Activated CD8-positive, alpha-beta memory T cell treated with anti-CD3 and anti-CD28 coated beads for 48 hours (primary cell): ENCODE measurements around the gene RPS2.
A peak's percentile ranks its signal among the peaks of the same experiment; 100 is the strongest.
"Not testable (repeated sequence)": the region's sequence is repeated elsewhere in the genome, so short reads cannot be mapped to it uniquely, and the experiment has no call there.

Experiments used
- DNase-seq, 3 experiments: peaks; one replicate each; pipeline ENCODE4 v3.0.0-alpha.2; 2020; ENCODE audit warnings: low read depth in 2 of 3, low spot score in 2 of 3

The RPS2 gene

GRCh38 chr16:1964506-1965395 lies at the start of gene RPS2:
RPS2 (minus strand) TSS chr16:1964826; CDS start chr16:1964625, 201 bp downstream.
- peak; percentile 92 to 95 (median 95) for DNase-seq

DNA sequence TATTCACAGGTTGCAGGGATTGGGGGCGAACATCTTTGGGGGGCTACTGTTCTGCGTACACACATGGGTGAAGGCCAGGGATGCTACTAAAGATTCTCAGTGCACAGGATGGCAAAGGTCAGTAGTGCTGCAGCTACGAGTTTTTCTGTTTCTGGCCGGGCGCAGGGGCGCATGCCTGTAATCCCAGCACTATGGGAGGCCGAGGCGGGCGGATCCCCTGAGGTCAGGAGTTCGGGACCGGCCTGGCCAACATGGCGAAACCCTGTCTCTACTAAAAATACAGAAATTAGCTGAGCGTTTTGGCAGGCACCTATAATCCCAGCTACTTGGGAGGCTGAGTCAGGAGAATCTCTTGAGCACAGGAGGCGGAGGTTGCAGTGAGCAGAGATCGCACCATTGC lies 48.9 kb upstream of the RPS2 start:
- DNase-seq = no peak

- not testable (repeated sequence) for DNase-seq
Observed at GRCh38 chr16:2011726-2012125, 47.1 kb upstream of the RPS2 start.

- DNase-seq = peak in 1 of 3 experiments; percentile 65
Observed at GRCh38 chr16:2009791-2010510, 45.3 kb upstream of the RPS2 start, which contains the start of gene ZNF598. ZNF598 (minus strand) TSS chr16:2009821.

DNA sequence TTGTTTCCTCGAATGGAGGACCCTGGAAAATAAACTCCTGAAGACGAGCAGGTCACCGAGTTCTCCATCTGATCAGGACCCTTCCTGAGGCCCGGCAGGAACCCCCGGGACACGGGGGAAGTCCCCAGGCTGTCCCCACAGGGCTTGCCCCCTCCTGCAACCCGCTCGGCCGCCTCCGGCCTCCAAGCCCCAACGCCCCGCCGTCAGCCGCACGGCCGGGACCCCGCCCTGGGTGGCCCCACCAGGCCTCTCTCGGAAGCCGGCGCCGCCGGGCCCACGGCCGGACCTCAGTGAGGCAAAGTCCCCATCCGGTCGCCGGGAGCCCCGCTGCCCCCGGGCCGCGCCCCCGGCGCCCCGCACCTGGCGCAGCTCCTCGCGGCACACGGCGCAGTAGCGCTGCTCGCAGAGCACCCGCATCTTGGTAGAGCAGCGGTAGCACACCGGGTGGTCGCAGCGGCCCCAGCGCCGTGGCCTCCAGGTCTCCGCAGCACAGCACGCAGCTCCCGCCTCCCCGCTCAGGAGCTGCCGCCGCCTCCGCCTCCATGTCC lies 44.6 kb upstream of the RPS2 start:
- no peak for DNase-seq

DNA sequence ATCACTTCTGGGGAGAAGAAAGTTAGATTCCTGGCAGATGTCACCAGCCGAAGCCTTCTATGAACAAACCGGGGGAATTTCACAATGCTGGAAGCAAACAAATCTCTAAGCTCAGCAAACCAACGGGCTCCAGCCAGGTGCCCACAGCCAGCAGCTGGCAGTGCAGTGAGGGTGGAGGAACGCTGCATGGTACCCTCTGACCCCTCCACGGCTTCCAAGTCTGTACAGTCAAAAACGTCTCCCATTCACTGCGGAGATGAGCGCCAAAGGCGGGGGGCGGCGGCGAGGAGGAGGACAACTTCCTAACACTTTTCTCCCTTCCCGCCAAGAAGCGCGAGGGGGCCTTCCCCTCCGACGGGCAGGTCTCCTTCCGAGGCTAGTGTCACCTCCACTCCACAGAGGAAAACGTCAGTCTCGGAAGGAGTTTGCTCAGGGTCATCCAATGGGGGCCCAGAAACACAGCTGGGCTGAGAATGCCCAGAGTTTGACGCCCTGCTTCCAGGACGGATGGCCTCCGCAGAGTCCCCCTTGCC lies 44.1 kb upstream of the RPS2 start:
- no peak for DNase-seq

GRCh38 chr16:2008009-2008526 lies 43.4 kb upstream of the RPS2 start:
- no peak for DNase-seq

DNA sequence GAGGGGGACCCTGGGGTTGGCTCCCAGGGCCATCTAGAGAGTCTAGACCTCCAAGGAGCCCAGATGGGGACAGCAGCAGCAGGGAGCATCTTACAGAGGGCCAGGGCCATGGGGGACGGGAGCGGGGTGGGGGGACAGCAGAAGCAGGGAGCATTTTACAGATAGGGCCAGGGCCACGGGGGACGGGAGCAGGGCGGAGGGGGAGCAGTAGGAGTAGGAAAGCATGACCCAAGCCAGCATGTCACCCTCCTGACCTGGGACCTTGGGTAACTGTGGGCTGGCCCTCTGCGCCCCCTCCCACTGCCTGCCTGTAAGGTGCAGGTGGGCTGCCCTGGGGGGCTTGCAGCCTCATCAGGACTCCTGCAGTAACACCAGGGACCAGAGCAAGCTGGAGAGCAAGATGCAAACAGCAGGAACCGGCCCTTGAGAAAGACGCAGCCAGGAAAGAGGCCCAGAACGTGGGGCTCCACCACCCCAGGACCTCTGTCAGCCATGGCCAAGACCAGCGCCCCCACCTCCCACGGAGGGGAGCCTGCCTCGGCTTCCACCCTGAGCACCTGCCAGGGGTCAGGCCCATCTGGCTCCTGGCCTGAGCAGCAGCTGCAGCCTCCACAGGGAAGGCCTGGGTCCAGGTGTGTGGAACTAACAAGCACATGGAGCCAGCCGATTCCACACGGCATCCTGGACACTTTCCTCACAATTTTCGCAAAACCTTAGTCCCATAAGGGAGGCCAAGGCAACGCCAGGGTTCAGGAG lies 42.6 kb upstream of the RPS2 start:
- DNase-seq = no peak

- DNase-seq = no peak
Observed at GRCh38 chr16:2006317-2006716, 41.7 kb upstream of the RPS2 start.

GRCh38 chr16:2005646-2006045 lies 41.0 kb upstream of the RPS2 start:
- no peak for DNase-seq

DNA sequence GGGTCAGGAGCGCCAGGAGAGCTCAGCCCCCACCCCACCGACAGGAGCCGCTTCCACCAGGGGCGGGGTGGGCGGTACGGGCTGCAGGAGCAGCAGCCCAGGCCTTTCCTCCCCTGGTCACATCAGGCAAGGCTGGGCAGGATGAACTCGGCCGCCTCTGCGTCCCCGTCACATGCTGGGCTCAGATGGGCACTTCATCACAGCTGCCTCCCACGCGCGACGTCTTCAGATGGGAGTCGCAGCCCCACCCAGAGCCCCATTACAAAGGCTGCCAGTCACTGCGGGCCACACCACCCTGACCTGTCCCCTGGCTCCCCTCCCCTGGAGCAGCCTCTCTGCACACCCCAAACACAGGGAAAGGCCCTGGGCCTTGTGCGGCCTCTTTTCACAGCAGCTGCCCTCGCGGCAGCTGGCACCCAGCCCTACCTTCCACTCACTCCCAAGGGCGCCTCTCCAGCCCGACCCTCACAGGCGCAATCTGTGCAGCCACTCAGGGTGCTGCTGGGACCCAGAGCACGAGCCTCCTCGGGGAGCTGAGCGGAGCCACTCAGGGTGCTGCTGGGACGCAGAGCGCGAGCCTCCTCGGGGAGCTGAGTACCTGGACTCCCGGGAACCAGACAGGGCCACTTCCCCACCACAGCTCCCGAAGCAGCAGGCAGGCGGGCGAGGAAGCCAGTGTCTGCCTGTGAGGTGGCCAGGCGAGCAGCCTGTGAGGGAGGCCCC lies 40.3 kb upstream of the RPS2 start:
- no peak for DNase-seq

- DNase-seq = peak; percentile 68 to 87 (median 82)
Observed at GRCh38 chr16:2003827-2004641, 39.4 kb upstream of the RPS2 start.

GRCh38 chr16:2003231-2003826 lies 38.7 kb upstream of the RPS2 start:
- no peak for DNase-seq

- DNase-seq = no peak
Observed at GRCh38 chr16:2002406-2003230, 38.0 kb upstream of the RPS2 start.

DNA sequence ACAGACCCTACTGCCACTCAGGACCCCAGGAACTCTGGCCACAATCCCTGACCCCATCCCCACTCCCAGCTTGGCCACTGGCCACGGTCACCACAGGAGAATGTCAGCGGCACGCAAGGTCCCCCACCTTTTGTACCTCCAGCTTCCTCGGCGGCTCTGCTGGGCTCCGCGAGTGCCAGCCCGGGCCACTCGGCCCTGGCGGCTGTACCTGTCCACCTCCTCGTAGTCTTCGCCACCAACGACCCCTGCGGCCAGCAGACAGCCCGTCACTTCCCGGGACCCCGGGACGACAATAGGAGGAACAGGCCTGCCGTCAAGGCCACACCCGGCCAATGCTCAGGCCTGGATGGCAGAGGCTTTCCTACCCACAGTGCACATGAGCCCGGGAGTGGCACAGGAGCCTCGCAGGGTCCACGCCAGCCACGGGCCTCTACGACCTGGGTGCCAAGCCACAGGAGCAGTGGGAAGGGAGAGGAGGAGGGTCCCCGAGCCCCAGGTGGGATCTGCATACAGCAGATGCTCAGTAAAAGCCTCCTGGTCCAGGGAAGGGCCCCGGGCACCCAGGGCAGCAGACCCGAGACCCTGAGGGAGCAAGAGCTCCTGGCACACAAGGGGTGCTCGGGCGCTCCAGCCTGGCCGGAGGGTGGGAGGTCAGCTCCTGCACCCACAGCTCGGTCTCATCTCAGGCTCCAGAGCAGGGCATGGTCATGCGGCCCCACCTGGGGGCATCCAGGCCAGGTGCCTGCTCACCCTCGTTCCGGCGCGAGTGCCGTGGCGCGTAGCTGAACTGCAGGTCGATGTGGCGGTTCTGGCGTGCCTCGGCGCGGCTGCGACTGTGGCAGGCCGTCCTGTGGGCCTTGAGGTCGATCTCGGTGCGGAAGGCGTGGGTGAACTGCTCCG lies 37.1 kb upstream of the RPS2 start:
- no peak for DNase-seq

DNA sequence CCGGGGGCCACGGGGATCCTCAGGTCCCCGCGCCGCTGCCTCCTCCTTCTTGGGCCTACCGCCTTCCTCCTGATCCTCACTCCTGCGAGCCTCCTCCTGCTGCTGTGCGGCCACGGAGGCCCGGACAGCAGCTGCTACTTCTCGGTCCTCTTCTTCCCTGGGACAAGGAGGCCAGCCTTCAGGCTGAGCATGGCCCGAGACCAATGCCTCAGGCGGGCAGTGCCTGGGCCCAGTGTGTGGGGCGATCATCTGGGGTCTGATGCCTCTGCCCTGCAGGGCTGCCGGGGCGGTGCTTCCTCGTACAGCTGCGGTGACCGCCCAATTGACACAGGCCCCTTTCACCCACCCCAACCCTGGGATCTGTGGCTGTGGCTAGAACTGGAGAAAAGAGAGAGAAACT lies 36.4 kb upstream of the RPS2 start:
- DNase-seq = no peak
